ENCODE results near the gene PIWIL4.

PIWIL4 gene

GRCh38 chr11:94560834-94561233 is 6.3 kb upstream of the PIWIL4 start:
- no peak for TF ChIP-seq GATA3 (IDR thresholded peaks at IDR 0.05; ENCODE audit: low read depth, low read length)
- no peak for TF ChIP-seq GATA2 (IDR thresholded peaks at IDR 0.05; ENCODE audit: low read depth, low read length)

- no peak for TF ChIP-seq GATA3 (IDR thresholded peaks at IDR 0.05; ENCODE audit: low read depth, low read length)
- no peak for TF ChIP-seq GATA2 (IDR thresholded peaks at IDR 0.05; ENCODE audit: low read depth, low read length)
Observed at GRCh38 chr11:94563176-94563847, 3.9 kb upstream of the PIWIL4 start.

GRCh38 chr11:94563848-94564467 is 3.2 kb upstream of the PIWIL4 start:
- TF ChIP-seq GATA2 (IDR thresholded peaks at IDR 0.05; ENCODE audit: low read depth, low read length) (no peak), GATA3 (IDR thresholded peaks at IDR 0.05; ENCODE audit: low read depth, low read length) (no peak)

GRCh38 chr11:94568200-94568599 is 1.0 kb downstream of the PIWIL4 start:
- no peak for TF ChIP-seq GATA3 (IDR thresholded peaks at IDR 0.05; ENCODE audit: low read depth, low read length)
- no peak for TF ChIP-seq GATA2 (IDR thresholded peaks at IDR 0.05; ENCODE audit: low read depth, low read length)

- no peak for TF ChIP-seq GATA2 (IDR thresholded peaks at IDR 0.05; ENCODE audit: low read depth, low read length)
- no peak for TF ChIP-seq GATA3 (IDR thresholded peaks at IDR 0.05; ENCODE audit: low read depth, low read length)
Observed at GRCh38 chr11:94568717-94569116, 1.5 kb downstream of the PIWIL4 start.

- TF ChIP-seq GATA3 (IDR thresholded peaks at IDR 0.05; ENCODE audit: low read depth, low read length) (no peak), GATA2 (IDR thresholded peaks at IDR 0.05; ENCODE audit: low read depth, low read length) (no peak)
Observed at GRCh38 chr11:94574193-94574961, 7.2 kb downstream of the PIWIL4 start.

- TF ChIP-seq GATA3 (IDR thresholded peaks at IDR 0.05; ENCODE audit: low read depth, low read length) (no peak), GATA2 (IDR thresholded peaks at IDR 0.05; ENCODE audit: low read depth, low read length) (no peak)
Observed at GRCh38 chr11:94576306-94576705, 9.1 kb downstream of the PIWIL4 start.

GRCh38 chr11:94577841-94578240 is 10.7 kb downstream of the PIWIL4 start:
- TF ChIP-seq GATA2 (IDR thresholded peaks at IDR 0.05; ENCODE audit: low read depth, low read length) (no peak), GATA3 (IDR thresholded peaks at IDR 0.05; ENCODE audit: low read depth, low read length) (no peak)

GRCh38 chr11:94581926-94582325 is 14.8 kb downstream of the PIWIL4 start:
- TF ChIP-seq GATA2 (IDR thresholded peaks at IDR 0.05; ENCODE audit: low read depth, low read length) (no peak), GATA3 (IDR thresholded peaks at IDR 0.05; ENCODE audit: low read depth, low read length) (no peak)

GRCh38 chr11:94583213-94583865 is 16.2 kb downstream of the PIWIL4 start:
- no peak for TF ChIP-seq GATA2 (IDR thresholded peaks at IDR 0.05; ENCODE audit: low read depth, low read length)

- TF ChIP-seq GATA2 (IDR thresholded peaks at IDR 0.05; ENCODE audit: low read depth, low read length) (no peak), GATA3 (IDR thresholded peaks at IDR 0.05; ENCODE audit: low read depth, low read length) (no peak)
Observed at GRCh38 chr11:94583866-94584500, 16.8 kb downstream of the PIWIL4 start.

GRCh38 chr11:94584978-94585377 is 17.8 kb downstream of the PIWIL4 start:
- TF ChIP-seq GATA2 (IDR thresholded peaks at IDR 0.05; ENCODE audit: low read depth, low read length) (no peak), GATA3 (IDR thresholded peaks at IDR 0.05; ENCODE audit: low read depth, low read length) (no peak)

GRCh38 chr11:94585399-94585798 is 18.2 kb downstream of the PIWIL4 start:
- TF ChIP-seq GATA3 (IDR thresholded peaks at IDR 0.05; ENCODE audit: low read depth, low read length) (no peak), GATA2 (IDR thresholded peaks at IDR 0.05; ENCODE audit: low read depth, low read length) (no peak)

- TF ChIP-seq GATA3 (IDR thresholded peaks at IDR 0.05; ENCODE audit: low read depth, low read length), result no peak
- no peak for TF ChIP-seq GATA2 (IDR thresholded peaks at IDR 0.05; ENCODE audit: low read depth, low read length)
Observed at GRCh38 chr11:94586546-94586945, 19.4 kb downstream of the PIWIL4 start.

Measured in SH-SY5Y (cell line).